ENCODE results near the gene CAT.
"Not testable (repeated sequence)": the region's sequence is repeated elsewhere in the genome, so short reads cannot be mapped to it uniquely, and the experiment has no call there.

Gene CAT

GRCh38 chr11:34438529-34439507 is at the start of gene CAT:
CAT (plus strand) TSS chr11:34438934; CDS start chr11:34439014, 80 bp downstream.
- DNase-seq (ENCODE audit: low read depth in 3 of 3): peak; percentile 96

GRCh38 chr11:34394771-34395300 is 43.9 kb upstream of the CAT start:
- DNase-seq (ENCODE audit: low read depth in 3 of 3): no peak

GRCh38 chr11:34395916-34396550 is 42.7 kb upstream of the CAT start:
- no peak for DNase-seq (ENCODE audit: low read depth in 3 of 3)

GRCh38 chr11:34397120-34397519 is 41.6 kb upstream of the CAT start:
- no peak for DNase-seq (ENCODE audit: low read depth in 3 of 3)

- DNase-seq (ENCODE audit: low read depth in 3 of 3): no peak
Observed at GRCh38 chr11:34397811-34398210, 40.9 kb upstream of the CAT start.

GRCh38 chr11:34403431-34403830 is 35.3 kb upstream of the CAT start:
- no peak for DNase-seq (ENCODE audit: low read depth in 3 of 3)

GRCh38 chr11:34404280-34404679 is 34.5 kb upstream of the CAT start:
- DNase-seq (ENCODE audit: low read depth in 3 of 3): no peak

- DNase-seq (ENCODE audit: low read depth in 3 of 3): no peak
Observed at GRCh38 chr11:34405079-34405858, 33.5 kb upstream of the CAT start.

- DNase-seq (ENCODE audit: low read depth in 3 of 3): no peak
Observed at GRCh38 chr11:34406413-34406812, 32.3 kb upstream of the CAT start.

GRCh38 chr11:34407121-34407813 is 31.5 kb upstream of the CAT start:
- DNase-seq (ENCODE audit: low read depth in 3 of 3): no peak

- no peak for DNase-seq (ENCODE audit: low read depth in 3 of 3)
Observed at GRCh38 chr11:34408580-34409172, 30.1 kb upstream of the CAT start.

- no peak for DNase-seq (ENCODE audit: low read depth in 3 of 3)
Observed at GRCh38 chr11:34411111-34411510, 27.6 kb upstream of the CAT start.

- DNase-seq (ENCODE audit: low read depth in 3 of 3): no peak
Observed at GRCh38 chr11:34411791-34412190, 26.9 kb upstream of the CAT start.

- DNase-seq (ENCODE audit: low read depth in 3 of 3): no peak
Observed at GRCh38 chr11:34413263-34413662, 25.5 kb upstream of the CAT start.

- no peak for DNase-seq (ENCODE audit: low read depth in 3 of 3)
Observed at GRCh38 chr11:34415538-34415937, 23.2 kb upstream of the CAT start.

- DNase-seq (ENCODE audit: low read depth in 3 of 3): no peak
Observed at GRCh38 chr11:34416088-34416487, 22.6 kb upstream of the CAT start.

- DNase-seq (ENCODE audit: low read depth in 3 of 3): no peak
Observed at GRCh38 chr11:34416766-34417165, 22.0 kb upstream of the CAT start.

GRCh38 chr11:34417202-34417601 is 21.5 kb upstream of the CAT start:
- no peak for DNase-seq (ENCODE audit: low read depth in 3 of 3)

GRCh38 chr11:34419158-34419557 is 19.6 kb upstream of the CAT start:
- DNase-seq (ENCODE audit: low read depth in 3 of 3): no peak

GRCh38 chr11:34423300-34423699 is 15.4 kb upstream of the CAT start:
- no peak for DNase-seq (ENCODE audit: low read depth in 3 of 3)

- DNase-seq (ENCODE audit: low read depth in 3 of 3): not testable (repeated sequence)
Observed at GRCh38 chr11:34424826-34425225, 13.9 kb upstream of the CAT start.

All from stimulated activated CD4-positive, alpha-beta T cell treated with anti-CD3 and anti-CD28 coated beads, TNF-alpha, amount 100 ng/mL, for 48 hours (primary cell).